IMR-90 (cell line): ENCODE results near the gene TMOD4.

Experiments
- CHD1 ChIP-seq: IDR thresholded peaks from 2 replicates; pipeline ENCODE4 v1.6.1; 2012; ENCODE audit warnings: low read depth, low read length, improper control_type of control experiment
- FOS ChIP-seq: fragments of 150-350 bp; IDR thresholded peaks from 2 replicates; pipeline ENCODE4 v1.6.1; 2016; ENCODE audit warnings: low read depth, low read length
- MXI1 ChIP-seq: IDR thresholded peaks from 2 replicates; pipeline ENCODE4 v1.6.1; 2012; ENCODE audit warnings: low read depth, mild to moderate bottlenecking, low read length, moderate library complexity, borderline replicate concordance
- POLR2A ChIP-seq: IDR thresholded peaks from 2 replicates; pipeline ENCODE4 v1.6.1; 2012; ENCODE audit warnings: mild to moderate bottlenecking, low read depth, low read length
- RFX5 ChIP-seq: IDR thresholded peaks from 2 replicates; pipeline ENCODE4 v1.8.0; 2012; ENCODE audit warnings: low read depth, mild to moderate bottlenecking, low read length, moderate library complexity
- SMC3 ChIP-seq: fragments of 150-350 bp; IDR thresholded peaks from 2 replicates; pipeline ENCODE4 v1.6.1; 2016; ENCODE audit warnings: low read depth, mild to moderate bottlenecking, antibody characterized with exemption, low read length, moderate library complexity
- TF ChIP-seq, protein P1 (sequence below): conservative IDR thresholded peaks from 2 replicates; pipeline ENCODE4 v1.5.1; 2012; ENCODE audit warnings: mild to moderate bottlenecking, low read depth, low read length, improper control_type of control experiment

- no peak for TF ChIP-seq POLR2A
- TF ChIP-seq, protein P1, sequence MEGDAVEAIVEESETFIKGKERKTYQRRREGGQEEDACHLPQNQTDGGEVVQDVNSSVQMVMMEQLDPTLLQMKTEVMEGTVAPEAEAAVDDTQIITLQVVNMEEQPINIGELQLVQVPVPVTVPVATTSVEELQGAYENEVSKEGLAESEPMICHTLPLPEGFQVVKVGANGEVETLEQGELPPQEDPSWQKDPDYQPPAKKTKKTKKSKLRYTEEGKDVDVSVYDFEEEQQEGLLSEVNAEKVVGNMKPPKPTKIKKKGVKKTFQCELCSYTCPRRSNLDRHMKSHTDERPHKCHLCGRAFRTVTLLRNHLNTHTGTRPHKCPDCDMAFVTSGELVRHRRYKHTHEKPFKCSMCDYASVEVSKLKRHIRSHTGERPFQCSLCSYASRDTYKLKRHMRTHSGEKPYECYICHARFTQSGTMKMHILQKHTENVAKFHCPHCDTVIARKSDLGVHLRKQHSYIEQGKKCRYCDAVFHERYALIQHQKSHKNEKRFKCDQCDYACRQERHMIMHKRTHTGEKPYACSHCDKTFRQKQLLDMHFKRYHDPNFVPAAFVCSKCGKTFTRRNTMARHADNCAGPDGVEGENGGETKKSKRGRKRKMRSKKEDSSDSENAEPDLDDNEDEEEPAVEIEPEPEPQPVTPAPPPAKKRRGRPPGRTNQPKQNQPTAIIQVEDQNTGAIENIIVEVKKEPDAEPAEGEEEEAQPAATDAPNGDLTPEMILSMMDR, result no peak
- TF ChIP-seq FOS, result no peak
- TF ChIP-seq SMC3, result no peak
- no peak for TF ChIP-seq CHD1
- TF ChIP-seq RFX5, result no peak
- TF ChIP-seq MXI1, result no peak
Measured at GRCh38 chr1:151213560-151213959, 37.8 kb upstream of the TMOD4 start.
